Measurements from ENCODE around the gene RANBP3. TPM values are rescaled to one million over a fixed set of nuclear protein-coding genes. Genes with fewer than 3 reads are reported as not detected.
A peak's percentile ranks its signal among the peaks of the same experiment; 100 is the strongest.
"Not testable (repeated sequence)": the region's sequence is repeated elsewhere in the genome, so short reads cannot be mapped to it uniquely, and the experiment has no call there.

Gene RANBP3
- polyA plus RNA-seq (2013, experiment 1 of 2), result 62.1 TPM
- polyA plus RNA-seq (2013, experiment 2 of 2), result 52.9 TPM

GRCh38 chr19:5977785-5978605 is at the start of gene RANBP3:
Gene RANBP3, minus strand, starts transcription at chr19:5978140. Its CDS starts 58 bp downstream, at chr19:5978082.
- H3K9me3 ChIP-seq (ENCODE audit: control insufficient read depth, low read length), result no peaks in the 10 kb centered on the region
- 0% methylated on average over 70 to 79 of the region's 88 CpGs for WGBS, 2 experiments (ENCODE audit: insufficient coverage in 2 of 2)
- peaks cover 8% of the 10 kb centered on the region for H3K4me1 ChIP-seq (ENCODE audit: control insufficient read depth, insufficient read depth, low read length, poor library complexity, severe bottlenecking)
- H3K27ac ChIP-seq (ENCODE audit: low read depth, low read length, severe bottlenecking), result peak within 1 kb of the TSS; percentile 86
- H3K36me3 ChIP-seq (ENCODE audit: control insufficient read depth, insufficient read depth, low read length), result peaks cover 30% of the 10 kb centered on the region
- H3K4me3 ChIP-seq (ENCODE audit: extremely low read depth, insufficient read depth, low read length, poor library complexity, severe bottlenecking), result peak within 1 kb of the TSS; percentile 92

- peaks cover 4% of the 10 kb centered on the region for H3K9me3 ChIP-seq (ENCODE audit: control insufficient read depth, low read length)
- H3K27ac ChIP-seq (ENCODE audit: low read depth, low read length, severe bottlenecking), result no peak overlapping the region
- peaks cover 15% of the 10 kb centered on the region for H3K4me1 ChIP-seq (ENCODE audit: control insufficient read depth, insufficient read depth, low read length, poor library complexity, severe bottlenecking)
- no peak overlapping the region for H3K4me3 ChIP-seq (ENCODE audit: extremely low read depth, insufficient read depth, low read length, poor library complexity, severe bottlenecking)
- no peaks in the 10 kb centered on the region for H3K36me3 ChIP-seq (ENCODE audit: control insufficient read depth, insufficient read depth, low read length)
- 94 to 95% methylated on average over 28 to 30 of the region's 30 CpGs for WGBS, 2 experiments (ENCODE audit: insufficient coverage in 2 of 2)
These were observed 48.7 kb upstream of the RANBP3 start for GRCh38 chr19:6026390-6027227.

- H3K4me3 ChIP-seq (ENCODE audit: extremely low read depth, insufficient read depth, low read length, poor library complexity, severe bottlenecking); H3K9me3 ChIP-seq (ENCODE audit: control insufficient read depth, low read length); H3K36me3 ChIP-seq (ENCODE audit: control insufficient read depth, insufficient read depth, low read length); H3K27ac ChIP-seq (ENCODE audit: low read depth, low read length, severe bottlenecking): not testable (repeated sequence)
- WGBS, 2 experiments (ENCODE audit: insufficient coverage in 2 of 2), result 96% methylated on average over 17 to 19 of the region's 27 CpGs
- H3K4me1 ChIP-seq (ENCODE audit: control insufficient read depth, insufficient read depth, low read length, poor library complexity, severe bottlenecking), result peaks cover 15% of the 10 kb centered on the region
These were observed 46.8 kb upstream of the RANBP3 start for GRCh38 chr19:6024756-6025155.

GRCh38 chr19:6023936-6024335 is 46.0 kb upstream of the RANBP3 start:
- H3K27ac ChIP-seq (ENCODE audit: low read depth, low read length, severe bottlenecking), result no peak overlapping the region

GRCh38 chr19:6023085-6023682 is 45.2 kb upstream of the RANBP3 start:
- Histone ChIP-seq H3K4me1 (ENCODE audit: control insufficient read depth, insufficient read depth, low read length, poor library complexity, severe bottlenecking) (peaks cover 15% of the 10 kb centered on the region), H3K9me3 (ENCODE audit: control insufficient read depth, low read length) (no peaks in the 10 kb centered on the region), H3K27ac (ENCODE audit: low read depth, low read length, severe bottlenecking) (peak overlapping the region; percentile 68), H3K36me3 (ENCODE audit: control insufficient read depth, insufficient read depth, low read length) (no peaks in the 10 kb centered on the region), H3K4me3 (ENCODE audit: extremely low read depth, insufficient read depth, low read length, poor library complexity, severe bottlenecking) (no peak overlapping the region)
- 81 to 87% methylated on average over 16 to 17 of the region's 21 CpGs for WGBS, 2 experiments (ENCODE audit: insufficient coverage in 2 of 2)

More at GRCh38 chr19:6023936-6024335, 46.0 kb upstream of the RANBP3 start:
- Histone ChIP-seq H3K36me3 (ENCODE audit: control insufficient read depth, insufficient read depth, low read length) (no peaks in the 10 kb centered on the region), H3K4me3 (ENCODE audit: extremely low read depth, insufficient read depth, low read length, poor library complexity, severe bottlenecking) (no peak overlapping the region), H3K9me3 (ENCODE audit: control insufficient read depth, low read length) (no peaks in the 10 kb centered on the region), H3K4me1 (ENCODE audit: control insufficient read depth, insufficient read depth, low read length, poor library complexity, severe bottlenecking) (peaks cover 15% of the 10 kb centered on the region)
- 92 to 100% methylated on average over 2 to 7 of the region's 12 CpGs for WGBS, 2 experiments (ENCODE audit: insufficient coverage in 2 of 2)

GRCh38 chr19:6022570-6023064 is 44.7 kb upstream of the RANBP3 start:
- Histone ChIP-seq H3K4me3 (ENCODE audit: extremely low read depth, insufficient read depth, low read length, poor library complexity, severe bottlenecking) (no peak overlapping the region), H3K36me3 (ENCODE audit: control insufficient read depth, insufficient read depth, low read length) (no peaks in the 10 kb centered on the region), H3K4me1 (ENCODE audit: control insufficient read depth, insufficient read depth, low read length, poor library complexity, severe bottlenecking) (peaks cover 15% of the 10 kb centered on the region), H3K9me3 (ENCODE audit: control insufficient read depth, low read length) (no peaks in the 10 kb centered on the region), H3K27ac (ENCODE audit: low read depth, low read length, severe bottlenecking) (peak overlapping the region; percentile 68)
- WGBS, 2 experiments (ENCODE audit: insufficient coverage in 2 of 2), result 48 to 60% methylated on average over 13 to 15 of the region's 16 CpGs

- Histone ChIP-seq H3K27ac (ENCODE audit: low read depth, low read length, severe bottlenecking) (no peak overlapping the region), H3K36me3 (ENCODE audit: control insufficient read depth, insufficient read depth, low read length) (no peaks in the 10 kb centered on the region), H3K4me3 (ENCODE audit: extremely low read depth, insufficient read depth, low read length, poor library complexity, severe bottlenecking) (no peak overlapping the region), H3K4me1 (ENCODE audit: control insufficient read depth, insufficient read depth, low read length, poor library complexity, severe bottlenecking) (peaks cover 15% of the 10 kb centered on the region), H3K9me3 (ENCODE audit: control insufficient read depth, low read length) (no peaks in the 10 kb centered on the region)
- 46 to 52% methylated on average over 19 to 29 of the region's 29 CpGs for WGBS, 2 experiments (ENCODE audit: insufficient coverage in 2 of 2)
These were observed 44.1 kb upstream of the RANBP3 start for GRCh38 chr19:6021878-6022569.

GRCh38 chr19:6020972-6021805 is 43.2 kb upstream of the RANBP3 start:
- H3K27ac ChIP-seq (ENCODE audit: low read depth, low read length, severe bottlenecking), result no peak overlapping the region
- peaks cover 15% of the 10 kb centered on the region for H3K4me1 ChIP-seq (ENCODE audit: control insufficient read depth, insufficient read depth, low read length, poor library complexity, severe bottlenecking)
- no peaks in the 10 kb centered on the region for H3K36me3 ChIP-seq (ENCODE audit: control insufficient read depth, insufficient read depth, low read length)
- H3K4me3 ChIP-seq (ENCODE audit: extremely low read depth, insufficient read depth, low read length, poor library complexity, severe bottlenecking), result no peak overlapping the region
- 94 to 96% methylated on average over 17 to 18 of the region's 22 CpGs for WGBS, 2 experiments (ENCODE audit: insufficient coverage in 2 of 2)
- no peaks in the 10 kb centered on the region for H3K9me3 ChIP-seq (ENCODE audit: control insufficient read depth, low read length)

GRCh38 chr19:6020166-6020882 is 42.4 kb upstream of the RANBP3 start:
- no peak overlapping the region for H3K4me3 ChIP-seq (ENCODE audit: extremely low read depth, insufficient read depth, low read length, poor library complexity, severe bottlenecking)
- 87 to 92% methylated on average over 14 to 19 of the region's 20 CpGs for WGBS, 2 experiments (ENCODE audit: insufficient coverage in 2 of 2)
- H3K4me1 ChIP-seq (ENCODE audit: control insufficient read depth, insufficient read depth, low read length, poor library complexity, severe bottlenecking), result peaks cover 15% of the 10 kb centered on the region
- H3K36me3 ChIP-seq (ENCODE audit: control insufficient read depth, insufficient read depth, low read length), result no peaks in the 10 kb centered on the region
- no peak overlapping the region for H3K27ac ChIP-seq (ENCODE audit: low read depth, low read length, severe bottlenecking)
- no peaks in the 10 kb centered on the region for H3K9me3 ChIP-seq (ENCODE audit: control insufficient read depth, low read length)
